ENCODE measurements around the gene AGBL3.
"Not testable (repeated sequence)": the region's sequence is repeated elsewhere in the genome, so short reads cannot be mapped to it uniquely, and the experiment has no call there.

The AGBL3 gene

GRCh38 chr7:135170274-135170997 lies 184.1 kb downstream of the AGBL3 start, which contains the start of gene CYREN:
Gene CYREN, minus strand, starts transcription at chr7:135170707. Its CDS starts 1,785 bp downstream, at chr7:135168922.
- DNase-seq, result peak; percentile 93

- DNase-seq, result not testable (repeated sequence)
Observed at GRCh38 chr7:135170998-135171481, 184.7 kb downstream of the AGBL3 start.

- DNase-seq, result not testable (repeated sequence)
Observed at GRCh38 chr7:135171581-135172291, 185.4 kb downstream of the AGBL3 start.

- not testable (repeated sequence) for DNase-seq
Observed at GRCh38 chr7:135173916-135174315, 187.6 kb downstream of the AGBL3 start.

- DNase-seq, result no peak
Observed at GRCh38 chr7:135174941-135175340, 188.6 kb downstream of the AGBL3 start.

GRCh38 chr7:135175931-135176330 lies 189.6 kb downstream of the AGBL3 start:
- DNase-seq, result no peak

- DNase-seq, result no peak
Observed at GRCh38 chr7:135177028-135177696, 190.9 kb downstream of the AGBL3 start.

- DNase-seq, result no peak
Observed at GRCh38 chr7:135178364-135178763, 192.1 kb downstream of the AGBL3 start.

- no peak for DNase-seq
Observed at GRCh38 chr7:135179321-135179925, 193.1 kb downstream of the AGBL3 start.

- DNase-seq, result no peak
Observed at GRCh38 chr7:135180122-135180521, 193.8 kb downstream of the AGBL3 start.

- no peak for DNase-seq
Observed at GRCh38 chr7:135181261-135181928, 195.1 kb downstream of the AGBL3 start.

GRCh38 chr7:135181929-135182678 lies 195.8 kb downstream of the AGBL3 start:
- DNase-seq, result no peak

- DNase-seq, result no peak
Observed at GRCh38 chr7:135183478-135183877, 197.2 kb downstream of the AGBL3 start.

- DNase-seq, result no peak
Observed at GRCh38 chr7:135184254-135184841, 198.0 kb downstream of the AGBL3 start.

All from NCI-H2171 treated with DMSO at 0.1 percent for 48 hours (cell line).